IMR-90 (cell line): ENCODE results near the gene VPS13A. TPM values are rescaled to one million over a fixed set of nuclear protein-coding genes. Genes with fewer than 3 reads are reported as not detected.
A peak's percentile ranks its signal among the peaks of the same experiment; 100 is the strongest.

Experiments
- ATAC-seq: fragments of 200-7000 bp; cut with Tn5 transposase; 2 replicates; pipeline ENCODE4 v1.9.1; 2020; ENCODE audit warnings: low read depth, mild to moderate bottlenecking, moderate library complexity
- BruUV-seq: library from RNA; stranded (reverse); fragments of 400-500 nt; replicated peaks from 2 replicates; lab custom pipeline; 2021; lab: Mats Ljungman, UMichigan
- CTCF ChIA-PET: fragments of 300-600 bp; formaldehyde crosslinking; extraction: SDS; loops from one replicate; lab custom pipeline; 2021; ENCODE audit warnings: antibody characterized with exemption; lab: Yijun Ruan, JAX
- POLR2A ChIA-PET: fragments of 300-600 bp; sonication (Branson Sonifier 250); formaldehyde crosslinking; loops from one replicate; lab custom pipeline; 2022; ENCODE audit warnings: antibody characterized with exemption; ENCODE audit not compliant: unreplicated experiment; lab: Charles Lee
- DNase-seq: peaks from one replicate; pipeline ENCODE4 v3.0.0; 2013
- H2AFZ ChIP-seq: replicated peaks from 2 replicates; pipeline ENCODE3; 2013; ENCODE audit warnings: low read length, mild to moderate bottlenecking; ENCODE audit not compliant: poor library complexity
- H2AK5ac ChIP-seq: 2 replicates; pipeline ENCODE4 v1.6.1; 2013; ENCODE audit warnings: low read depth, low read length, inconsistent platforms
- H2AK9ac ChIP-seq: replicated peaks from 2 replicates; pipeline ENCODE3; 2013; ENCODE audit warnings: mild to moderate bottlenecking, low read depth, low read length, moderate library complexity; ENCODE audit not compliant: poor library complexity
- H2BK120ac ChIP-seq: 2 replicates; pipeline ENCODE4 v1.6.1; 2013; ENCODE audit warnings: low read depth, low read length, inconsistent platforms
- H2BK15ac ChIP-seq: 3 replicates; pipeline ENCODE4 v1.6.1; 2013; ENCODE audit warnings: low read depth, low read length, inconsistent platforms
- H2BK20ac ChIP-seq: 2 replicates; pipeline ENCODE4 v1.6.1; 2013; ENCODE audit warnings: low read depth, mild to moderate bottlenecking, inconsistent platforms, low read length, moderate library complexity
- H2BK5ac ChIP-seq: 2 replicates; pipeline ENCODE4 v1.6.1; 2013; ENCODE audit warnings: mild to moderate bottlenecking, low read depth, low read length, inconsistent platforms; ENCODE audit not compliant: poor library complexity, severe bottlenecking
- H3K14ac ChIP-seq: replicated peaks from 2 replicates; pipeline ENCODE4 v1.6.1; 2013; ENCODE audit warnings: low read depth, low read length, inconsistent platforms
- H3K18ac ChIP-seq: 2 replicates; pipeline ENCODE4 v1.6.1; 2013; ENCODE audit warnings: low read depth, low read length, control low read depth
- H3K23ac ChIP-seq: 2 replicates; pipeline ENCODE4 v1.6.1; 2013; ENCODE audit warnings: low read depth, low read length, inconsistent platforms
- H3K27ac ChIP-seq: 2 replicates; pipeline ENCODE4 v1.5.1; 2013; ENCODE audit warnings: mild to moderate bottlenecking, control low read depth, low read length; ENCODE audit not compliant: insufficient read depth
- H3K27me3 ChIP-seq: 2 replicates; pipeline ENCODE4 v1.6.1; 2013; ENCODE audit warnings: low read length; ENCODE audit not compliant: control insufficient read depth, insufficient read depth
- H3K36me3 ChIP-seq: 2 replicates; pipeline ENCODE4 v1.6.1; 2013; ENCODE audit warnings: low read length, mixed read lengths; ENCODE audit not compliant: control insufficient read depth, insufficient read depth
- H3K4ac ChIP-seq: 2 replicates; pipeline ENCODE4 v1.6.1; 2013; ENCODE audit warnings: low read depth, low read length, inconsistent platforms
- H3K4me1 ChIP-seq: 2 replicates; pipeline ENCODE4 v1.6.1; 2013; ENCODE audit warnings: low read length, mixed read lengths; ENCODE audit not compliant: control insufficient read depth, insufficient read depth
- H3K4me2 ChIP-seq: 2 replicates; pipeline ENCODE4 v1.6.1; 2013; ENCODE audit warnings: low read depth, mild to moderate bottlenecking, control low read depth, low read length, moderate library complexity
- H3K4me3 ChIP-seq: 2 replicates; pipeline ENCODE4 v1.5.1; 2013; ENCODE audit warnings: low read depth, mild to moderate bottlenecking, control low read depth, low read length, moderate library complexity; ENCODE audit not compliant: insufficient read depth
- H3K56ac ChIP-seq: 2 replicates; pipeline ENCODE4 v1.6.1; 2013; ENCODE audit warnings: low read length, inconsistent platforms; ENCODE audit not compliant: insufficient read depth; ENCODE audit errors: extremely low read depth
- H3K79me1 ChIP-seq, 2 experiments: 2 replicates each; pipeline ENCODE4 v1.6.1; 2013; ENCODE audit warnings: low read length in 2 of 2, inconsistent platforms in 1 of 2, low read depth in 1 of 2
- H3K9ac ChIP-seq: 2 replicates; pipeline ENCODE4 v1.6.1; 2013; ENCODE audit warnings: low read depth, low read length, control low read depth
- H3K9me1 ChIP-seq: 2 replicates; pipeline ENCODE4 v1.6.1; 2013; ENCODE audit warnings: low read length, inconsistent platforms; ENCODE audit not compliant: insufficient read depth
- H3K9me3 ChIP-seq: 2 replicates; pipeline ENCODE4 v1.6.1; 2013; ENCODE audit warnings: low read length; ENCODE audit not compliant: control insufficient read depth, insufficient read depth
- H4K20me1 ChIP-seq: 2 replicates; pipeline ENCODE4 v1.6.1; 2013; ENCODE audit warnings: low read length, inconsistent platforms; ENCODE audit not compliant: insufficient read depth
- H4K5ac ChIP-seq: 2 replicates; pipeline ENCODE4 v1.6.1; 2013; ENCODE audit warnings: mild to moderate bottlenecking, low read depth, low read length, control low read depth
- H4K8ac ChIP-seq, 2 experiments: 2 replicates each; pipeline ENCODE4 v1.6.1; 2013; ENCODE audit warnings: low read depth in 2 of 2, low read length in 2 of 2, control low read depth in 1 of 2, inconsistent platforms in 1 of 2
- H4K91ac ChIP-seq: 2 replicates; pipeline ENCODE4 v1.6.1; 2013; ENCODE audit warnings: low read depth, low read length, inconsistent platforms; ENCODE audit not compliant: insufficient read depth
- CEBPB ChIP-seq: IDR thresholded peaks from 2 replicates; pipeline ENCODE4 v1.6.1; 2012; ENCODE audit warnings: low read depth, low read length, improper control_type of control experiment
- NFE2L2 ChIP-seq: fragments of 150-350 bp; IDR thresholded peaks from 2 replicates; pipeline ENCODE4 v1.6.1; 2016; ENCODE audit warnings: low read depth, mild to moderate bottlenecking, low read length
- WGBS, 2 experiments: methylation state at CpG; one replicate each; pipeline versions ENCODE4 v1.1.5 to v1.1.7; 2013; ENCODE audit warnings: missing lambda C conversion rate in 2 of 2; ENCODE audit not compliant: insufficient read length in 1 of 2; ENCODE audit errors: extremely low coverage in 2 of 2; 5-methylcytosine and 5-hydroxymethylcytosine counted together
- dilution Hi-C: fragments of 300-500 bp; cut with HindIII; formaldehyde crosslinking; loops from one replicate; pipeline ENCODE4 v1.14.3; 2018; ENCODE audit warnings: low sequenced_read_pairs; ENCODE audit not compliant: unreplicated experiment
- in situ Hi-C: fragments of 300-500 bp; cut with MboI; formaldehyde crosslinking; loops from 3 replicates; pipeline ENCODE4 v1.14.3; 2019; ENCODE audit warnings: low sequenced_read_pairs, inconsistent platforms, mixed read lengths
- intact Hi-C: fragments of 100-400 bp; cut with micrococcal nuclease; formaldehyde crosslinking; loops from 2 replicates; pipeline ENCODE4 v1.10.0; 2022
- polyA plus RNA-seq, 3 experiments: library from polyadenylated mRNA; depleted of rRNA; stranded (reverse); fragments of >200 nt; gene quantifications; 2 replicates each; pipeline ENCODE4 v1.2.3, GENCODE V29; 2012; ENCODE audit warnings: low replicate concordance in 1 of 3
- total RNA-seq: library from RNA; depleted of rRNA; stranded (reverse); fragments of >200 nt; gene quantifications from 2 replicates; pipeline ENCODE4 v1.2.3, GENCODE V29; 2012
- TF ChIP-seq, protein P1 (sequence below): conservative IDR thresholded peaks from 2 replicates; pipeline ENCODE4 v1.5.1; 2012; ENCODE audit warnings: mild to moderate bottlenecking, low read depth, low read length, improper control_type of control experiment

The VPS13A gene
- total and polyA plus RNA-seq, 2 of the 4 experiments (the other 2 are of a cell fraction): 10.4 to 26.5 TPM

DNA sequence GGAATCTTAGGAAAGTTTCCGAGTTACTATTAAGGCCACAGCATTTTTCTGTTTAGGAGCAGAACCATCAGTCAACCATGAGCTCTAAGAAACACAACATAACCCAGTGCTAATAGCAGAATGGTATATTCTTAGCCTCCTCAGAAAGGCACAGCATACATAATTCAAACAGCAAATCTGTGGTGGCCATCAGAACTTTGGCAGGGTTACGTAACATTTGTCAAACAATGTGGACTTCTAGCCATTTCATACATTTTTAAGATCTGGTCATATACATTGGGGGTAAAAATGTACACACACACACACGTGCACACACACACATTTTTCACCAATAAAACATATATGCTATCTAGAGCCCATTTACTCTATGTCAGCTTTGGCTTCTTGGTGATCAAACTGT lies 245.6 kb downstream of the VPS13A start:
- no peaks in the 10 kb centered on the region for H3K27me3 ChIP-seq
- no peak for DNase-seq
- H4K20me1 ChIP-seq: no peaks in the 10 kb centered on the region
- no peak overlapping the region for H3K23ac ChIP-seq
- no peak overlapping the region for H3K27ac ChIP-seq
- no peak overlapping the region for H3K9ac ChIP-seq
- no peak overlapping the region for H2BK5ac ChIP-seq
- ChIA-PET CTCF (interaction anchor here (1.6 kb wide), 1 partner anchor 11 kb away, joined by 5 read pairs; no protein-coding TSS in a partner anchor), POLR2A (no interaction called here)
- intact Hi-C loops (no loop called here), dilution Hi-C loops (no loop called here), in situ Hi-C loops (no loop called here)
- H2AFZ ChIP-seq: no peak overlapping the region
- no peak overlapping the region for H3K4ac ChIP-seq
- H3K9me1 ChIP-seq: no peaks in the 10 kb centered on the region
- no peak overlapping the region for H2BK120ac ChIP-seq
- no peak overlapping the region for H3K4me3 ChIP-seq
- H2BK20ac ChIP-seq: no peak overlapping the region
- H2AK9ac ChIP-seq: no peak overlapping the region
- H3K9me3 ChIP-seq: no peaks in the 10 kb centered on the region
- H3K79me1 ChIP-seq: no peaks in the 10 kb centered on the region
- H4K5ac ChIP-seq: no peak overlapping the region
- no TSS peak for BruUV-seq
- ATAC-seq: no peak
- no peak overlapping the region for H2BK15ac ChIP-seq
- no peak overlapping the region for H3K14ac ChIP-seq
- no peaks in the 10 kb centered on the region for H3K4me1 ChIP-seq
- H4K91ac ChIP-seq: no peak overlapping the region
- TF ChIP-seq NFE2L2: no peak
- peak; percentile 60 for TF ChIP-seq CEBPB
- TF ChIP-seq, protein P1, sequence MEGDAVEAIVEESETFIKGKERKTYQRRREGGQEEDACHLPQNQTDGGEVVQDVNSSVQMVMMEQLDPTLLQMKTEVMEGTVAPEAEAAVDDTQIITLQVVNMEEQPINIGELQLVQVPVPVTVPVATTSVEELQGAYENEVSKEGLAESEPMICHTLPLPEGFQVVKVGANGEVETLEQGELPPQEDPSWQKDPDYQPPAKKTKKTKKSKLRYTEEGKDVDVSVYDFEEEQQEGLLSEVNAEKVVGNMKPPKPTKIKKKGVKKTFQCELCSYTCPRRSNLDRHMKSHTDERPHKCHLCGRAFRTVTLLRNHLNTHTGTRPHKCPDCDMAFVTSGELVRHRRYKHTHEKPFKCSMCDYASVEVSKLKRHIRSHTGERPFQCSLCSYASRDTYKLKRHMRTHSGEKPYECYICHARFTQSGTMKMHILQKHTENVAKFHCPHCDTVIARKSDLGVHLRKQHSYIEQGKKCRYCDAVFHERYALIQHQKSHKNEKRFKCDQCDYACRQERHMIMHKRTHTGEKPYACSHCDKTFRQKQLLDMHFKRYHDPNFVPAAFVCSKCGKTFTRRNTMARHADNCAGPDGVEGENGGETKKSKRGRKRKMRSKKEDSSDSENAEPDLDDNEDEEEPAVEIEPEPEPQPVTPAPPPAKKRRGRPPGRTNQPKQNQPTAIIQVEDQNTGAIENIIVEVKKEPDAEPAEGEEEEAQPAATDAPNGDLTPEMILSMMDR: no peak
- H3K36me3 ChIP-seq: no peaks in the 10 kb centered on the region
- H3K4me2 ChIP-seq: no peak overlapping the region
- no CpG with 5 or more reads among the region's 3 CpGs for WGBS, 2 experiments
- no peak overlapping the region for H4K8ac ChIP-seq
- H3K18ac ChIP-seq: no peak overlapping the region
- no peak overlapping the region for H3K56ac ChIP-seq
- H2AK5ac ChIP-seq: no peak overlapping the region
